ENCODE data around the gene STRN4. TPM values are rescaled to one million over a fixed set of nuclear protein-coding genes. Genes with fewer than 3 reads are reported as not detected.

The STRN4 gene
- total RNA-seq, 1 donor from 2014 or later = 69.8 TPM

DNA sequence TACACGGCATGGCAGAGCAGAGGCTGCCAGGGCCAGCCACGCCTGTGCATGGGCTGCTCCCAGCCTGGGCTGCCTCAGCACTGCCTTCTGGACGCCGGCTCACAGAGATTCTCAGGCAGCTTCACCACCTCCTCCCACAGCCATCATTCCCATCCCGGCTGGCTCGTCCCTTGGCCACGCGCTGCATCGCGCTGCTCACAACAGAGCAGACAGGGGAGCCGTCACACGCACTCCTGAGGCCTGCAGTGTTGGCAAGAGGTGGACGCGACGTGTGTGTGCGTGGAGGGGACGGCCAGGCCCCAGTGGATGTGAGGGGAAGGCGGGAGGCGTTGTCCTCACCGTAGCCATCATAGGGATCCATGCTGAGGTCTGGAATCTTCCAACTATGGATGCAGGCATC, 21.8 kb downstream of the STRN4 start:
- DNase-seq (ENCODE audit: low spot score) = no peak
- H3K36me3 Mint-ChIP-seq (ENCODE audit: low read depth) = peaks cover 31% of the 10 kb centered on the region
- TF ChIP-seq, protein P1, sequence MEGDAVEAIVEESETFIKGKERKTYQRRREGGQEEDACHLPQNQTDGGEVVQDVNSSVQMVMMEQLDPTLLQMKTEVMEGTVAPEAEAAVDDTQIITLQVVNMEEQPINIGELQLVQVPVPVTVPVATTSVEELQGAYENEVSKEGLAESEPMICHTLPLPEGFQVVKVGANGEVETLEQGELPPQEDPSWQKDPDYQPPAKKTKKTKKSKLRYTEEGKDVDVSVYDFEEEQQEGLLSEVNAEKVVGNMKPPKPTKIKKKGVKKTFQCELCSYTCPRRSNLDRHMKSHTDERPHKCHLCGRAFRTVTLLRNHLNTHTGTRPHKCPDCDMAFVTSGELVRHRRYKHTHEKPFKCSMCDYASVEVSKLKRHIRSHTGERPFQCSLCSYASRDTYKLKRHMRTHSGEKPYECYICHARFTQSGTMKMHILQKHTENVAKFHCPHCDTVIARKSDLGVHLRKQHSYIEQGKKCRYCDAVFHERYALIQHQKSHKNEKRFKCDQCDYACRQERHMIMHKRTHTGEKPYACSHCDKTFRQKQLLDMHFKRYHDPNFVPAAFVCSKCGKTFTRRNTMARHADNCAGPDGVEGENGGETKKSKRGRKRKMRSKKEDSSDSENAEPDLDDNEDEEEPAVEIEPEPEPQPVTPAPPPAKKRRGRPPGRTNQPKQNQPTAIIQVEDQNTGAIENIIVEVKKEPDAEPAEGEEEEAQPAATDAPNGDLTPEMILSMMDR (IDR thresholded peaks at IDR 0.05) = no peak

DNA sequence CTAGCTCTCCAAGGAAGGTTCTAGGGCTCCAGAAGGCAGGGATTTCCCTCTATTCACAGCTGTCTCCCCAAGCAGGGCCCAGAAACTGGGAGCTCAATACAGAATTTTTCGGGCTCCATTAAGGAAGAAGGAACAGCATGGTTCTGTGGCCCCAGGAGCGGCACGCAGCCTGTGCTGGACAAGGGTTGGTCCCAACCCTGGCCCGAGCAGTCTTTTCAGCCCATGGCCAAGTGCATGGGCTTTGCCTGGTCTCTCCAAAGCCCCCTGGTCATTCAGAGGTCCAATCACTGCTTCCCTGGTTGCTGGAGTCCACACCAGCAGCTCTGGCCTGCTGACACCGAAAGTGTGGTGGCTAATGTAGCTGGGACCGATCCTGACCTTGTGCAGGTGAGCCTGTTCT, 22.8 kb downstream of the STRN4 start:
- no peaks in the 10 kb centered on the region for H3K27me3 Mint-ChIP-seq (ENCODE audit: low read depth)
- no peak overlapping the region for H3K4me3 Mint-ChIP-seq (ENCODE audit: unreplicated experiment)
- TF ChIP-seq, protein P1 (IDR thresholded peaks at IDR 0.05) = no peak
- peaks cover 25% of the 10 kb centered on the region for H3K36me3 Mint-ChIP-seq (ENCODE audit: low read depth)
- H3K9me3 Mint-ChIP-seq (ENCODE audit: low read depth) = no peaks in the 10 kb centered on the region
- H3K4me1 Mint-ChIP-seq (ENCODE audit: low read depth) = no peaks in the 10 kb centered on the region
- no peak for DNase-seq (ENCODE audit: low spot score)
- H3K27ac Mint-ChIP-seq (ENCODE audit: unreplicated experiment) = no peak overlapping the region

More for the DNA sequence above, 21.8 kb downstream of the STRN4 start:
- Mint-ChIP-seq H3K27ac (ENCODE audit: unreplicated experiment) (no peak overlapping the region), H3K9me3 (ENCODE audit: low read depth) (no peaks in the 10 kb centered on the region), H3K4me3 (ENCODE audit: unreplicated experiment) (no peak overlapping the region), H3K4me1 (ENCODE audit: low read depth) (peaks cover 3% of the 10 kb centered on the region), H3K27me3 (ENCODE audit: low read depth) (no peaks in the 10 kb centered on the region)

DNA sequence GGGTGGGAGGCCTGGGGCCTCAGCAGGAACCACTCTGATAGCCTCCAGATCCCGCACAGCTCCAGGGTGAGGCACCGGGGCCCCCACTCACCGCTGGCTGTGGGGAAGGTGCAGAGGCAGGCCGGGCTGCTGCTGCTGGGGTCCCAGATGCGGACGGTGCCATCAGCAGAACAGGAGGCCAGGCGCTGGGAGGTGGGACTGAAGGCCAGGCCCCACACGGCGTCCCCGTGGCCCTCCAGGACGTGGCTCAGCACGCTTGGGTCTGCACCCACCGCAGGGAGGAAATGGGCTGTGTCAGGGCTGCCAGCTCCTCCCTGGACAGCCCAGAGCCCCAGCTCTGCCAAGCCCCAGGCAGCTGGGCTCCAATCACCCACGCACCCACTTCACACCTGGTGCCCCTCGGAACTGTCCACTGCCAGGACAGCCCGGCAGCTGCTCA, 23.2 kb downstream of the STRN4 start:
- Mint-ChIP-seq H3K36me3 (ENCODE audit: low read depth) (peaks cover 25% of the 10 kb centered on the region), H3K4me3 (ENCODE audit: unreplicated experiment) (no peak overlapping the region), H3K27me3 (ENCODE audit: low read depth) (no peaks in the 10 kb centered on the region), H3K4me1 (ENCODE audit: low read depth) (peaks cover 1% of the 10 kb centered on the region), H3K9me3 (ENCODE audit: low read depth) (no peaks in the 10 kb centered on the region), H3K27ac (ENCODE audit: unreplicated experiment) (no peak overlapping the region)
- TF ChIP-seq, protein P1 (IDR thresholded peaks at IDR 0.05) = no peak
- DNase-seq (ENCODE audit: low spot score) = peak; percentile 88

DNA sequence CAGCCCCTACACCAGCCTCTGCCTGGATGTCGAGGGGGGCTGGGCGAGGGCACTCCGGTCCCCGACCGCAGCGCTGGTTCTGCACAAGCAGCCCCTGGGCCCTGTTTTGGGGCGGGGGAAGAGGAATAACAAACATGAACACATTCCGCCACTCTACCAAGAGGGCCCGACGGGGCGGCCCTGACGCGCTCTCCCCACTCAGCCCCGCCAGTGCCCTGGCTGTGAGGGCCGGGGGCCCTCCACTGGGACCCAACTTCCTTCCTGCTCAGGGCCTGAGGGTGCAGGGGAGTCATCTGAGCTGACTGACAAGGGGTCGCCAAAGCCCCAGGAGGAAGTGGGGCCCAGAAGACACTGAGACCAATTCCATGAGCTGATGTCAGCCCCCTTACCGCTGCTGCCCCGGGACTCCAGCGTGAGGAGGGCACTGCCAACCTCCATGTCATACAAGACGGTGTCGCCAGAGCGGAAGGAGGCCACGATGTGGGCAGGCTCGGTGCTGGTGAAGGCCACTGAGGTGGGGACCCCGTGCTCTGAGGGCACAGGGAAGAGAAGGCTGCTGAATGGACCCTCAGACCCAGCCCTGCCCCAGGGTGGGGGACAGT, 23.7 kb downstream of the STRN4 start:
- peak; percentile 84 for DNase-seq (ENCODE audit: low spot score)
- peaks cover 25% of the 10 kb centered on the region for H3K36me3 Mint-ChIP-seq (ENCODE audit: low read depth)
- no peaks in the 10 kb centered on the region for H3K27me3 Mint-ChIP-seq (ENCODE audit: low read depth)

DNA sequence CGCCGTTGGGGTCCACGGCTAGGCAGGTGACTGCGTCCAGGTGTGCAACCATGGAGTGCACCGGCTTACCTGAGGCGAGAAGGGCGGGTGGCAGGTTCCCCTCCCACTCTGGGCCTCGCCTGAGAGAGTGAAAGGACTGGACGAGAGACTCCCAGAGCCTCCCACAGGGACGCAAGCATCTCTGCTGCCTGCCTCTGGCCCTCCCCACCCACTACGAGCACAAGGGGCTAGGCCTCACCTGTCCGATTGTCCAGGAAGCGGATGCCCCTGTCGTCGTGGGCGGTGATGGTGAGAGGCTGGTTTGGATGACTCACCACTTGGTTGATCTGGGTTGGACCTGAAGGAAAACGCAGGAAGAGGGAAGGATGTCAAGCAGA, 24.3 kb downstream of the STRN4 start:
- H3K4me3 Mint-ChIP-seq (ENCODE audit: unreplicated experiment) = no peak overlapping the region
- peak overlapping the region; percentile 68 for H3K27ac Mint-ChIP-seq (ENCODE audit: unreplicated experiment)

More for the DNA sequence above, 23.7 kb downstream of the STRN4 start:
- Mint-ChIP-seq H3K4me3 (ENCODE audit: unreplicated experiment) (no peak overlapping the region), H3K4me1 (ENCODE audit: low read depth) (peaks cover 6% of the 10 kb centered on the region), H3K9me3 (ENCODE audit: low read depth) (no peaks in the 10 kb centered on the region), H3K27ac (ENCODE audit: unreplicated experiment) (no peak overlapping the region)
- TF ChIP-seq, protein P1 (IDR thresholded peaks at IDR 0.05) = no peak

More for the DNA sequence above, 24.3 kb downstream of the STRN4 start:
- Mint-ChIP-seq H3K36me3 (ENCODE audit: low read depth) (peaks cover 22% of the 10 kb centered on the region), H3K9me3 (ENCODE audit: low read depth) (no peaks in the 10 kb centered on the region), H3K4me1 (ENCODE audit: low read depth) (peaks cover 9% of the 10 kb centered on the region), H3K27me3 (ENCODE audit: low read depth) (no peaks in the 10 kb centered on the region)
- peak; percentile 81 for DNase-seq (ENCODE audit: low spot score)
- TF ChIP-seq, protein P1 (IDR thresholded peaks at IDR 0.05) = no peak
